GDM1 (cell line): Measurements from ENCODE around the gene SNX4.
"Not testable (repeated sequence)": the region's sequence is repeated elsewhere in the genome, so short reads cannot be mapped to it uniquely, and the experiment has no call there.

Source experiments
- DNase-seq: peaks from one replicate; lab custom pipeline; 2025; lab: John Stamatoyannopoulos, UW

Gene SNX4

GRCh38 chr3:125519678-125520562 is at the start of gene SNX4:
SNX4 (minus strand) TSS chr3:125520202; CDS start chr3:125520172, 30 bp downstream.
- peak; percentile 91 for DNase-seq

- no peak for DNase-seq
Observed at GRCh38 chr3:125556314-125556713, 36.3 kb upstream of the SNX4 start.

GRCh38 chr3:125552401-125552800 is 32.4 kb upstream of the SNX4 start:
- no peak for DNase-seq

GRCh38 chr3:125528920-125529319 is 8.9 kb upstream of the SNX4 start:
- no peak for DNase-seq

- DNase-seq = no peak
Observed at GRCh38 chr3:125525153-125525552, 5.2 kb upstream of the SNX4 start.

- DNase-seq = not testable (repeated sequence)
Observed at GRCh38 chr3:125520563-125520919, 539 bp upstream of the SNX4 start.

DNA sequence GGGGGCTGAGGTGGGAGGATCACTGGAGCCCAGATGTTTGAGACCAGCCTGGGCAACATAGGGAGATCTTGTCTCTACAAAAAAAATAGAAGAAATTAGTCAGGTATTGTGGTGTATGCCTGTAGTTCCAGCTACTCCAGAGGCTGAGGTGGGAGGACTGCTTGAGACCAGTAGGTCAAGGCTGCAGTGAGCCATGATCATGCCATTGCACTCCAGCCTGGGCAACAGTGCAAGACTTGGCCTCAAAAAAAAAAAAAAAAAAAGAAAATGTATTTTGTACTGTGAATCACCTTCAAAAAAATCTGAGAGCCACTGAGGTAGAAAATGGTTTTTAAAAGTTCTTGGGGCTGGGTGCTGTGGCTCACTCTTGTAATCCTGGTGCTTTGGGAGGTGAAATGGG is 4.6 kb downstream of the SNX4 start:
- no peak for DNase-seq

DNA sequence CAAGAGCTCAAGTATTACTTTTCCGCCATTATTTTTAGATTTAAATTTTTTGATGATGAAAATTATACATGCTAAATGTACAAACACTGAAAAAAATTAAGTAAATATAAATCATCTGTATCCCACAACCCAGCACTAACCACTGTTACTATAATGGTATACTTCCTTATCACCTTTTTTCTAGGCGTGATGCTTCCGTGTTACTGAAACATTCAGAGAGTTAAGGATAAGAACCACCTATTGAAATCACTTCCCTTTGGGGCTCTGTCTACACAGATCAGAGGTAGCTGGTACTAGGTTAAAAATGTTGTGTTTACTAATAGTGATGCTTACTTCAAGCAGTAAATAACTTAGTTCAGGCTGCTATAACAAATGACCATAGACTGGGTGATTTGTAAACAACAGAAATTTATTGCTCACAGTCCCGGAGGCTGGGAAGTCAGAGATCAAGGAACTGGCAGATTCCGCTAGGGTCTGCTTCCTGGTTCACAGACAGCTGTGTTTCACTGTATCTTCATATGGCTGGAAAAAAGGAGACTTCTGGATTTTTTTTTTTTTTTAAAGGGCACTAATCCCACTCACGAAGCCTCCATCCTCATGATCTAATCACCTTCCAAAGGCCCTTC is 6.4 kb downstream of the SNX4 start:
- no peak for DNase-seq

DNA sequence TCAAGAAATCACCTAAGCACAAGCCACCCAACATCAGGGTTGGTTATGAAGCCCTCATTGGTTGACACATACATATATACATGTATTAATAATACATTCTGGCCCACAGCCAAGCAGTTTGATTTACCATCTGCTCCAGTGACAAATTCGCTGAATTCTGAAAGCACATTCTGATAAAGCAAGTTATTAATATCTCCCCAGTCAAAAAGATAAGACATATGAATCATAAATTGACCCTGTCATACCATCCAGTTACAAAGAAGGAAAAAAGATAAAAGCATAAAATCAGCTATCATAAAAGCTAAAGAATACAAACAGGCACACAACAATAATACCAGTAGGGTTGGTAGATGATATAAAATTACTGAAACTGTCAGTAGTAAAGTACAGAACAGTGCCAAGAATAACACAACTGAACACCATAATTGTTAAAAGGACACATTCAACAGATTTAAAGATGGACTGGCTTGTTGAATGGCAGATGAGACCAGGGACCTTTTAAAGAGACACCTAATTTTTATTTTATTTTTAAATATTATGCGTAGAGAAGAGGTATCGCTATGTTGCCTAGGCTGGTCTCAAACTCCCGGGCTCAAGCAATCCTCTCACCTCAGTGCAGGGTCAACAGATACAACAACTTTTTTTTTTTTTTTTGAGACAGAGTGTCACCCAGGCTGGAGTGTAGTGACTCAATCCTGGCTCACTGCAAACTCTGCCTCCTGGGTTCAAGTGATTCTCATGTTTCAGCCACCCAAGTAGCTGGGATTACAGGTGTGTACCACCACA is 7.7 kb downstream of the SNX4 start:
- DNase-seq = no peak

DNA sequence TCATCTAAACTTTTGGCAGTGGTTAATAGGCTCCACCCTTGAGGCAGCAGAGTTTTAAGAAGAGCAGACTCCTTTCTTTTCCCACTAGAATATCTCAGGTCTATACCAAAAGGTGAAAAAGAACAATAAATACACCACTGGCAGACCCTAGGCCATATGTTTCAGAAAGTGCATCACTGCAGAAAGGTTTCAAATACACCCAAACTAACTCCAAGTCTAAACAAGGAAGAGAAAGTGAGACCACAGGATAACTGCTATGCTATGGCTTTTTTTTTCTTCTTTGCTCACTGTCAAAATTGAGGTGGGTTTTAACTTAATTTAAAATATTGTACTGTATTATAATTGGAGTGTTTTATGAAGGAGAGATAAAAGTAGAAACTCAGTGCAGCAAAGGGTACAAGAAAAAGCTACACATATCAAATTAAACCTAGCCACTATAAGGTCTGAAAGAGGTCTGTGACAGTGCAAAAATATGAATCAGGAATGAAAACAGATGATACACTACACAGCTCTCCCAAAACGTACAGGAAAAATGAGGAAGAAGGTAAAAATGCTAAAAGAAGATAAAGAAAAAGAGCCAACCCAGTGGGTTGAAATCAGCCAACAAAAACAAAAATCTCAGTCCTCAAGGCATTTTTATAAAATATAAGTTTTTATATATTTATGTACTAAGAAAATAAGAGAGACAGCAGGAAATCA is 8.4 kb downstream of the SNX4 start:
- DNase-seq = no peak

GRCh38 chr3:125507128-125507527 is 12.9 kb downstream of the SNX4 start:
- DNase-seq = no peak

DNA sequence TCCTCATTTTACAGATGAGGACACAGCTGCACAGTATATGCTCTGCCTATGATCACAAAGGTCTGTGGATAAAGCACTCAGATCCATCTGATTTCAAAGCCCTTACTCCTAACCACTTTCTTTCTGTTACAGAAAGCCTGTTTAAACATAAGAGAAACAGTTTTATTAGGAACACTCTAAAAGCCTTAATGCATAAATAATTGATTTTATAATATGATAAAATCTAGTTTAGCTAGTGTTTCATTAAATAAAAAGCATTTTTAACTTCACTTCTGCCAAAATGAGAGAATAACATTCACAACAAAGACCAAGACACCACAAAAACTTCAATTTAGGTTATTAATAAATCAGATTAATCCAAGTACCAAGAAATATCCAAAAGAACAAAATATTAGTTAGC is 21.4 kb downstream of the SNX4 start:
- no peak for DNase-seq

DNA sequence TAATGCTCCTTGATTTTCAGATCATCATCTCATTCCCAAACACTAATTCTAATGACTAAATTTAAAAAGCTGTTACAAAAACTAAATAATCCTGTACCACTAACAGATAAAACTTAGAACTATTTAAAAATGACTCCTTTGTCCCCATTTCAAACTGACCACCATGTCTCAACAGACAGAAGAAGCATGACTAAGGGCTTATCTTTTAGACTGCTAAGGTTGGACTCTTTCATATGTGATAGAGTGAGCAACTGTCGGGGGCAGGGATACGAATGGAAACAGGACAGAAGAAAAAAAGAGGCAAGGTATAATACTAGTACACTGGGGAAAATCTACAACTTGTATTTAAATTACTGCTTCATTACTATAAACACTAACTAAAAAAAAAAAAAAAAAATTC is 23.3 kb downstream of the SNX4 start:
- no peak for DNase-seq

DNA sequence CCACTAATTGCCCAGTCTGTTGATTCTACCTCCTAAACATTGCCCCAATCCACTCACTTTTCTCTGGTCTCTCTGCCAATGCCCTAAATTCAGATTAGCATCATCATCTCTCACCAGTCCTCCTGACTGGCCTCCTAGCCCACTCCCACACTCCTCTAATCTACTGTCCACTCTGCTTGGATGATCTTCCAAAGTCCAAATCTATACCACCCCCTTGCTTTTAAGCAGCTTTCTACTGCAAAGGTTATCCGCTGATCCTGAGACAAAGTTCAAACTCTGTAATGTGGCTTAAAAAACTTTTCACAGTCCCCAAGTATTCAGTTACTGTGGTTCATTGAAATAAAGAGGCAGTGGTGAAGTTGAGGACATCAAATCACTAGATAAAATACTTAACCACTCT is 37.6 kb downstream of the SNX4 start:
- no peak for DNase-seq

DNA sequence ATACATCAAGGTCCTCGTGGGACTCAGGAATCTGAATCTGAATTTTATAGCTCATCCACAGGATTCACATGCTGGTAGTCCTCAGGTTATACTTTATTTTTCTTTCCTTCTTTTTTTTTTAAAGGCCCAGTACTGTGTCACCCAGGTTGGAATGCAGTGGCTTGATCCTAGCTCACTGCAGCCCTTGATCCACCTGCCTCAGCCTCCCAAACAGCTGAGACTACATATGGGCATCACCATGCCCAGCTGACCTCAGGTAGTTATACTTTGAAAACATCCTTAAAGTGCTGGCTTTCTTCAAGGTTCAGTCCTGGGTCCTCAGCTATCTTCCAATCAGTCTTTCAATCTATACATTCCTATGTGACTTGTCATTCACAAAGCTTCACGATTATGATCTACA is 38.2 kb downstream of the SNX4 start:
- DNase-seq = no peak

DNA sequence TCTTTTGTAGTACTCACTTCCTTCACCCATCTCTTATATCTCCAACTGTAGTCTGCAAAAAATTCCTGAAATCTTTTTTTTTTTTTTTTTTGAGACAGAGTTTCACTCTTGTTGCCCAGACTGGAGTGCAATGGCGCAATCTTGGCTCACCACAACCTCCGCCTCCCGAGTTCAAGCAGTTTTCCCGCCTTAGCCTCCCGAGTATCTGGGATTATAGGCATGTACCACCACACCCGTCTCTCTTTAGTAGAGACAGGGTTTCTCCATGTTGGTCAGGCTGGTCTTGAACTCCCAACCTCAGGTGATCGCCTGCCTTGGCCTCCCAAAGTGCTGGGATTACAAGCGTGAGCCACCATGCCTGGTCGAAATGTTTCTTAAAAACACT is 38.6 kb downstream of the SNX4 start:
- DNase-seq = not testable (repeated sequence)

GRCh38 chr3:125480656-125481374 is 39.2 kb downstream of the SNX4 start:
- DNase-seq = no peak

GRCh38 chr3:125479091-125479490 is 40.9 kb downstream of the SNX4 start:
- no peak for DNase-seq

DNA sequence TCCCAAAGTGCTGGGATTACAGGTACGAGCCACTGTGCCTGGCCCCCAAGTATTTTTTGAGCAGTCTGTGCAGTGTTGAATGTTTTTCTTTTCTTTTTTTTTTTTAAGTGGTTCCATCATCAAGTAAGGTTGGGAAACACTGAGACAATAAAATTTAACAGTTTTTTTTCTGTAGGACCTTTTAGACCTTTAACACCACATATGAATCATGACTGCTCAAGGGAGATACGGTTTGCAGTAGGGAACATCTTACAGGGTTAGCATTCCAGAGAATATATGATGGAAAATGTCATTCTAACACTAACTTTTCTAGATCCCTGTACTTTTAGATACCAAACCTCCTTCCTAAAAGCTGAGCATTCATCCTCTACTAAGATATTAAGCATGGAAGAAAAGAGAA is 41.7 kb downstream of the SNX4 start:
- no peak for DNase-seq

DNA sequence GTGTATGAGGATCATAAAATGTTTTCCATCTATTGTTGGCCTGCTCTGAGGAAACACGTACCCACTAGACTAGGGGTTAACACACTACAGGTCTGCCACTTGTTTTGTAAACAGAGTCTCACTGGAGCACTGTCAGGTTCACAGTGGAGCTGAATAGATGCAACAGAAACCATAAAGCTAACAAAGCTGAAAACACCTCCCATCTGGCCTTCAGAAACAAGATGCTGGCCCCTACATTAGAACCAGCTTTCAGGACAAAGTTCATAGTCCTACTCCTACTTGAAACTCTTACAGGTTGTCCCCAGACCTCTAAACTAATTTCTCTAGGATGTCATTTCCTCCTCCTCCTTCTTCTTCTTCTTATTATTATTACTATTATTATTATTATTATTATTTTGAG is 42.3 kb downstream of the SNX4 start:
- no peak for DNase-seq

- DNase-seq = no peak
Observed at GRCh38 chr3:125470671-125471070, 49.3 kb downstream of the SNX4 start.
